KMS-11 (cell line): ENCODE results near the gene ZPR1.

Source experiments
- H2AFZ ChIP-seq: fragments of 200-600 bp; sonication (generic); 2 replicates; pipeline ENCODE4 v1.6.1; 2016; ENCODE audit warnings: antibody characterized with exemption, mixed run types, low read depth
- H3K27ac ChIP-seq: fragments of 200-600 bp; sonication (generic); 2 replicates; pipeline ENCODE4 v1.6.1; 2016; ENCODE audit warnings: mild to moderate bottlenecking, mixed run types
- H3K27me3 ChIP-seq: fragments of 200-600 bp; sonication (generic); 2 replicates; pipeline ENCODE4 v1.6.1; 2017; ENCODE audit warnings: mild to moderate bottlenecking, low read depth, mixed run types, moderate library complexity; ENCODE audit not compliant: insufficient read depth
- H3K36me3 ChIP-seq: fragments of 200-600 bp; sonication (generic); 2 replicates; pipeline ENCODE4 v1.6.1; 2017; ENCODE audit warnings: mild to moderate bottlenecking, mixed run types; ENCODE audit not compliant: insufficient read depth
- H3K4me1 ChIP-seq: fragments of 200-600 bp; sonication (generic); 2 replicates; pipeline ENCODE4 v1.6.1; 2016; ENCODE audit warnings: mild to moderate bottlenecking, low read depth, mixed run types; ENCODE audit not compliant: poor library complexity, severe bottlenecking
- H3K4me2 ChIP-seq: fragments of 200-600 bp; sonication (generic); 2 replicates; pipeline ENCODE4 v1.7.0; 2016; ENCODE audit warnings: mild to moderate bottlenecking, mixed run types
- H3K4me3 ChIP-seq: fragments of 200-600 bp; sonication (generic); IDR thresholded peaks from 2 replicates; pipeline ENCODE4 v1.6.1; 2017; ENCODE audit warnings: low read depth, low read length, mixed read lengths; ENCODE audit not compliant: insufficient read depth
- H3K79me2 ChIP-seq: fragments of 200-600 bp; sonication (generic); 2 replicates; pipeline ENCODE4 v1.6.1; 2016; ENCODE audit warnings: low read depth, mixed run types; ENCODE audit not compliant: insufficient read depth
- H3K9ac ChIP-seq: fragments of 200-600 bp; sonication (generic); 2 replicates; pipeline ENCODE4 v1.6.1; 2016; ENCODE audit warnings: mild to moderate bottlenecking, mixed run types
- H4K20me1 ChIP-seq: fragments of 200-600 bp; sonication (generic); 2 replicates; pipeline ENCODE4 v1.6.1; 2016; ENCODE audit warnings: mild to moderate bottlenecking, mixed run types; ENCODE audit not compliant: insufficient read depth
- CTCF ChIP-seq: fragments of 200-600 bp; sonication (generic); conservative IDR thresholded peaks from 2 replicates; pipeline ENCODE4 v1.6.1; 2017; ENCODE audit warnings: low read depth, mild to moderate bottlenecking, antibody characterized with exemption, low read length, moderate library complexity, mixed read lengths

Gene ZPR1

GRCh38 chr11:116822575-116822974 is 34.8 kb upstream of the ZPR1 start:
- no peaks in the 10 kb centered on the region for H3K4me1 ChIP-seq
- H3K36me3 ChIP-seq, result no peaks in the 10 kb centered on the region
- H3K27me3 ChIP-seq, result no peaks in the 10 kb centered on the region
- no peak overlapping the region for H3K4me2 ChIP-seq
- H3K9ac ChIP-seq, result no peak overlapping the region
- no peak overlapping the region for H3K4me3 ChIP-seq
- H3K27ac ChIP-seq, result no peak overlapping the region
- H2AFZ ChIP-seq, result no peak overlapping the region
- no peak for TF ChIP-seq CTCF
- H3K79me2 ChIP-seq, result no peaks in the 10 kb centered on the region
- H4K20me1 ChIP-seq, result no peaks in the 10 kb centered on the region

- no peak overlapping the region for H3K4me2 ChIP-seq
- no peaks in the 10 kb centered on the region for H3K4me1 ChIP-seq
- TF ChIP-seq CTCF, result no peak
- H2AFZ ChIP-seq, result no peak overlapping the region
- no peaks in the 10 kb centered on the region for H3K27me3 ChIP-seq
- no peak overlapping the region for H3K4me3 ChIP-seq
- no peak overlapping the region for H3K27ac ChIP-seq
- no peaks in the 10 kb centered on the region for H3K79me2 ChIP-seq
- no peak overlapping the region for H3K9ac ChIP-seq
- H4K20me1 ChIP-seq, result no peaks in the 10 kb centered on the region
- H3K36me3 ChIP-seq, result no peaks in the 10 kb centered on the region
Measured at GRCh38 chr11:116821050-116821918, 33.5 kb upstream of the ZPR1 start.

GRCh38 chr11:116819049-116819448 is 31.2 kb upstream of the ZPR1 start:
- Histone ChIP-seq H3K4me1 (no peaks in the 10 kb centered on the region), H4K20me1 (no peaks in the 10 kb centered on the region), H3K4me2 (no peak overlapping the region), H3K36me3 (no peaks in the 10 kb centered on the region), H3K27ac (no peak overlapping the region), H3K27me3 (no peaks in the 10 kb centered on the region), H3K79me2 (no peaks in the 10 kb centered on the region), H3K9ac (no peak overlapping the region), H3K4me3 (no peak overlapping the region), H2AFZ (no peak overlapping the region)
- no peak for TF ChIP-seq CTCF

GRCh38 chr11:116814502-116814901 is 26.7 kb upstream of the ZPR1 start:
- H3K27ac ChIP-seq, result no peak overlapping the region
- H3K27me3 ChIP-seq, result no peaks in the 10 kb centered on the region
- H3K4me1 ChIP-seq, result no peaks in the 10 kb centered on the region
- no peaks in the 10 kb centered on the region for H3K36me3 ChIP-seq
- no peak overlapping the region for H3K4me3 ChIP-seq
- H4K20me1 ChIP-seq, result no peaks in the 10 kb centered on the region
- no peak overlapping the region for H2AFZ ChIP-seq
- no peak overlapping the region for H3K4me2 ChIP-seq
- H3K79me2 ChIP-seq, result no peaks in the 10 kb centered on the region
- H3K9ac ChIP-seq, result no peak overlapping the region
- no peak for TF ChIP-seq CTCF
